CMK (cell line): ENCODE results near the gene FOXL3.

Experiments used
- DNase-seq: peaks from one replicate; pipeline ENCODE4 v3.0.0-alpha.2; 2010; ENCODE audit warnings: low read depth

The FOXL3 gene

DNA sequence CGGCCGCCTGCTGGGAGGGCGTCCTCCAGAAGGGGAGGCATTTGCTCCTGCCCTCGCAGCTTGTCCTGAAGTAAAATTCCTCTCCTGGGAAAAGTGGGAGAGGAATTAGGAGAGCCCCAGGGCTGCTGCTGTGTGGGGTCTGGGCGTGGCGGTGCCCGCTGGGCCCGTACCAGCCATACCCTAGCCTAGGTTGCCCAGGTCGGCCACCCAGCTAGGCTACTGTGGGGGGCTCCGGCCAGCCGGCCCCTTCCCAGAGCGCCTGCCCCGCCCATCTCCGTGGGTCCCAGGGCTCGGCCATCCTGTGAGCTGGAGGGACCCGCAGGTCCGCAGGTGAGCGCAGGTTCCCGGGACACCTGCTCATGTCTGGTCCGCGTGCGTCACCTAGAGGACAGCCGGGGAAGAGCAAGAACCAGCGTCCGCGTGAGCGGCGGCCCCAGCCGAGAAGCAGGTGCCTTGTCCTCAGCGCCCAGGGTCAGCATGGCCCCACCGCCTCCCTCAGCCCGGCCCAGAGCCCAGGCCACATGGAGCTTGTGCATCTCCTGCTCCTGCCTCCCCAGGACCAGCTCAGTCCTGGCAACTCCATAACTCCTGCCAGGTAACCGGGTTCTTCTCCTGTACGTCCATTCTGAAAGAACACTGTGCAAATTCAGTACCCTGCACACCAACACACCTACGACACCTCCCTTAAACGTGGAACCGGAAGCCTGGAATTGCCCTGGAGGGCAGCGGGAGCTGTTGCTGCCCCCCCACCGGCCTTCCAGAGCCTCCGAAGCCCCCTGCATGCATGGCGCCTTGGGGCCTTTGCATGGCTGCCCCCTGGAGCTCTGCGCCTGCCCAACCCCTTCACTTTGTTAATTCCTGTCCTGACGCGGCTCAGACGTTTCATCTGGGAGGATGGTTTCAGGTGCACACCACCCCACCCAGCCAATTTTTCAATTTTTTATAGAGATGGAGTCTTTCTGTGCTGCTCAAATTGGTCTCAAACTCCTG is 22.8 kb upstream of the FOXL3 start:
- no peak for DNase-seq

DNA sequence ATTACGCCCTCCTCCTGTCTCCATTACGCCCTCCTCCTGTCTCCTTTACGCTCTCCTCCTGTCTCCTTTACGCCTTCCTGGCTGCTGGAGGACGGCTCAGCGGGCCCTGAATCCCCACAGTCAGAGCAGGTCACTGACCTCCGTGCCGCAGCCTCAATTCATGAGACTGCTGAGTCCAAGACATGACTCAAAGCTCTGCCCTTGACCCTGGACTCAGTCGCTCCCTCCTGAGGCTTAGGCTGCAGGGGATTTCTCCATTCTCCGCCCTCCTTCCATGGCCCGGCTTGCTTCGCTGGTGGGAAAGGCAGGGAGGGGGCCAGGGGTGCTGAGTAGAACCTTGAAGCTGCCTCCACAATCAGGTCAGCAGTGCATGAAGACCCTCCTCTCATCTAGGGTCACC is 21.0 kb upstream of the FOXL3 start:
- no peak for DNase-seq

DNA sequence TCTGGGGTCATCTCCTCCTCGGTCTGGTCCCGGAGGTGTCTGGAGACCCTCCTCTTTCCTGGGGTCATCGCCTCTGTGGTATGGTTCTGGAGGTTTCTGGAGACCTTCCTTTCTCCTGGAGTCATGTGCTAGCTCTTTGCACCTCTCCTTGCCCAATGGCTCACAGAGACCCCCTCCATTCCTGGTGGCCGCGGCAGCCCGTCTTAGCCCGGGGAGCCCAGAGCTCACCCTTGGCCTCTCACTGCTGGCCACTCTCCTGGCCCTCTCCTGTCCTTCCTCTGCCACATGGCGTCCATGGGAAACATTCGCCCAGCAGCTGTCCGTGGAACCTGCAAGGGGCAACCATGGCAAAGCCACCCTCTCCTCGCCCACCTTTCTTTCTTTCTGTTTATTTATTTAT is 20.2 kb upstream of the FOXL3 start:
- no peak for DNase-seq

DNA sequence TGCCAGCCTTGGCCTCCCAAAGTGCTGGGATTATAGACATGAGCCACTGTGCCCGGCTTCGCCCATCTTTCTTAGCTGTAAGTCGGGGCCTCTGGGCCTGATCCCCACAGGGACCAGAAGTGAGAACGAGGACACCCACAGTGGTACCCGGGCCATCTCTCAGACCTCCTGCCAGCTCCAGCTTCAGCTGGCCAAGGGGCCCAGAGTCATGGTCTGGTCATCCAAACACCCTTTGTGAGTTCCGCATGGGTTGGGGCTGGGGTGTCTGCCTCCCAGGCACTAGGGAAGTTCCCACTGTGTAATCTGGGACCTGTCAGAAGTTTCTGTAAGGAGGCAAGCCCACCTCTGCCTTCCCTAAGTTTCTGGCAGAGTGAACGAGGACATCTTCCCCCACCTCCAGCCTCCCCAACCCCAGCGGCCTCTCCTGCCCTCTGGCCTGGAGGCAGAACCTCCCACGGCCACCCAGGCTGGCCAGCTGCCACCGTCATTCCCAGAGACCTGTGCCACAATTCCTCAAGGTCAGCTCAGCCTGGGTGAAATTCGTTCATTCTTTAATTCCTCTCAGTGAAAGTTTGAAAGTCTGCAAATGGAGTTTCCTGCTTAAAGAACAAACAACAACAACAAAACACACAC is 19.5 kb upstream of the FOXL3 start:
- DNase-seq: no peak

DNA sequence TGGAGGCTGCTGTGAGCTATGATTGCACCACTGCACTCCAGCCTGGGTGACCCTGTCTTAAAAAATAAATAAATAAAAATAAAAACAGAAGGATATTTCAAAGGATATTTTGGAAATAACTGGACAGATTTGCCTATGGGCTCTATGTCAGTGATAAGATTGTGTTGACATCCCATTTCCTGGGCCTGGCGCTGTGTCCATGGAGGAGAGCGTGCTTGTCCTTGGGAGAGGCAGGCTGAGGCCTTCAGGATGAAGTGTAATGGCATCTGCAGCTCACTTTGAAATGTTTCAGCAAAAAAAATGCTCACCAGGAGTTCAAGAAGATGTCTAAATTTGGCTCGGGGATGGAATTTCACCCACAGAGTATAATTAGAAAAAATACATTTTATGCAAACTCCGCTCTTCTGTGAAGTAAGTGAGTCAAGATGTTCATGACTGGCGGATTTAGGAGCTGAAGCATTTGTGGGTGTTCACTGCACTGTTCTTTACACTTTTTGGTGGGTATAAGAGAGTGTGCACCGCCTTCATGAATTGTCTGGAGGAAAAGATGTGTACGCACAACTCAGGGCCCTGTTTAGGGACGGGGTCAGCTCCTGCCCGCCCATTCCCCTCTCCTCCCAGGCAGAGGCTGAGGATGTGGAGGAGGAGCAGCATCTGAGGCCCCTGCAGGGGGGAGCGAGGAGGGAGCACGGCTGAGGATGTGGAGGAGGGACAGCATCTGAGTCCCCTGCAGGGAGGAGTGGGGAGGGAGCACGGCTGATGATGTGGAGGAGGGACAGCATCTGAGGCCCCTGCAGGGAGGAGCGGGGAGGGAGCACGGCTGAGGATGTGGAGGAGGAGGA is 18.5 kb upstream of the FOXL3 start:
- DNase-seq: no peak

DNA sequence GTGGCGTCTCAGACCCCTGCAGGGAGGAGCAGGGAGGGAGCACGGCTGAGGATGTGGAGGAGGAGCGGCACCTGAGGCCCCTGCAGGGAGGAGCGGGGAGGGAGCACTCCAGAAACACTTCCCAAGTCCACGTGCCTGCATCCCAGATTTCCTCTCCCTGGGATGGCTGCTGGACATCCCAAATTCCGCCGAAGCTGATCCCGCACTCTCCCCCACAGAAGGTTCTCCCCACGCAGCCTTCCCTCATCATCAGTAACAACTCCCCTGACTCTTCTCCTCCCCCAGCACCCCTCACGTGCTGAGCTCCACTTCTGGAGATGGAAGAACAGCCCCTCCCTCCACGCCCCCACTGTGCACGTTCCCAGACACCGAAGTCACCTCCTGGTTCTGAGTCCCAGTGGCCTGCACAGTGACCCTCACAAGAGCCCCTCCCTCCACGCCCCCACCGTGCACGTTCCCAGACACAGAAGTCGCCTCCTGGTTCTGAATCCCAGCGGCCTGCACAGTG is 17.8 kb upstream of the FOXL3 start:
- no peak for DNase-seq

DNA sequence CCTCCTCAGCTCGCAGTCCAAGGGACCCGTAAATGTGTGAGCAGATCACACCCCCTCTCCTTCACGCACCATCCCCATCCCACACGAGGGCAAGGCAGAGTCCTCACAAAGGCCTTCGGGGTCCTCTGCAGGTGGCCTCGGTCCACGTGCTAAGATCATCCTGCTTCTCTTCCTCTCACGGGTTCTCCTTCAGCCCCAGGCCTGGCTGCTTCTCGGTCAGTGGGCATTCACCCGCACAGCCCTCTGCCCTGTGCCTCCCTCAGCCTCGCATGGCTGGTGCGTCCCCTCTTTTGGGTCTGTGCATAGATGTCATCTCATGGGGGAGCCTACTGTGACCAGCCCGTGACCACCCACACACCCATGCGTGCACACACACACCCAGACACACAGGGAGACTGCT is 17.3 kb upstream of the FOXL3 start:
- no peak for DNase-seq

DNA sequence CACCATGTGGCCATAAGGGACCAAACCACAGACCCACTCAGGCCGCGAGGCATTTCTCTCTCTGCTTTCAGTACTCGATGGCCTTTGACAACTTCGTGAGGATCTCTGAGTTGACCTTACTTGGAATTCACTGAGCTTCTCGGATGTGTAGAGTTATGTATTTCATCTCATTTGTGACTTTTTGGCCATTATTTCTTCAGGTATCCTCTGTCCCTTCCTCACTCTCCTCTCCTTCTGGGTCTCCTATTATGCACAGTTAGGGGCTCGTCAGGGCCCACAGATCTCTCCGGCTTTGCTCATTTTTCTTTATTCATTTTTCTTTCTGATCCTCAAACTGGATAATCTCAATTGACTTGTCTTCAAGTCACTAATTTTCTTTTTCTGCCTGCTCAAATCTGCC is 16.6 kb upstream of the FOXL3 start:
- DNase-seq: no peak

DNA sequence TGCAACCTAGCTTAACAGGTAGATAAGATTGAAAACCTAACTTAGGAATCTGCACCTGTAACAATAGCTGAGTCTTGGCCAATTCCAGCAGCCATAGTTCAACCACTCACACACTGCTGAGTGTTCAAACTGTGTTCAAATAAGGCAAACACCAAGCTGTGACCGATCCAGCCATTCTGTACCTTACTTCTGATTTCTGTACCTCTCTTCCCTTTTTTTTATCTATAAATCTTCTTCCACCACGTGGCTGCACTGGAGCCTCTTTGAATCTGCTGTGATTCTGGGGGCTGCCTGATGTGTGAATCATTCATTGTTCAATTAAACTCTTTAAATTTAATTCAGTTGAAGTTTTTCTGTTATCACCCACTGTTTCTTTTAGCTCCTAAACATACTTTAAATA is 15.7 kb upstream of the FOXL3 start:
- no peak for DNase-seq

DNA sequence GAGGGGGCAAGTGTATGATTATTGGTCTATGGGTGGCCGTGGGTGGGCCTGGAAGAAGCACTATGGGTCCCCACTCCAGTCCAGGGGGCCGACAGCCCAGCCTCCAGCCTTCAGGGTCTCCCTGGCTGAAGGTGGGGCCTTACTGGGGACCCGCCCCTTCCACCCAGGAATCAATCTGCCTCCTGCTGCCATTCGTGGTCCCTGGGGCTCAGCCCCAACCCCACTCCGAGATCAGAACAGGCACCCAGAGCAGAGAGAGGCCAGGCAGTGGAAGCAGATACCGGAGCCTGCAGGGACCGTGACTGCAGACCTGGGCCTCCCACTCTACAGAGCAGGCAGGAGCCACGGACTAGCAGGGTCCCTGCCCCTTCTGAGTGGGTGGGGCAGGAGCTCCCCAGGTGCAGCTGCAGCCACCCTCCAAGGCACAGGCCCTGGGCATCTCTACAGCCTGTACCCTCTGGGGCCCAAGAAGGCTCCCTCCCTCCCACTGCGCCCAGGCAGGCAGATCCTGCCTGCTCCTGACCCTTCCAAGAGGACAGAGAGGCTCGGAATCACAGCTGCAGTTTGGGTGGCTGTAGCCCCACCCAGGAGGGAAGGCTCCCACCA is 13.6 kb upstream of the FOXL3 start:
- DNase-seq: no peak

DNA sequence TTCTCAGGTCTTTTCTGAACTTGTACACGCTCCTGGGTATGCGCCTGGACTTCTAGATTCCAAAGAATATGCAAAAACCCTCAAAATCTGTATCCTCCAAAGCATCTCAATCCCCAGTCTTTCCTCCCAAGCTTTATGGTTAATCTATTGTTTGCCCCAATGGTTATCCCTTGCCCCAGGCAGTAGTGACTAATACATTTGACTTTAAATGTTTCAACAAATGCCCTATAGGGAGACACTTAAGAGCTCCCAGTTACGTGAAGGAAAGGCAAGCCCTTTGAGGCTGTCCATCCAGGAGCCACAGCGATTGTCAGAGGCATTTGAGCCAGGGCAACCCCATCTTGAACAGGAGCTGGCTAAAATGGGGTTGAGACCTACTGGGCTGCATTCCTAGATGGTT is 12.7 kb upstream of the FOXL3 start:
- DNase-seq: no peak

DNA sequence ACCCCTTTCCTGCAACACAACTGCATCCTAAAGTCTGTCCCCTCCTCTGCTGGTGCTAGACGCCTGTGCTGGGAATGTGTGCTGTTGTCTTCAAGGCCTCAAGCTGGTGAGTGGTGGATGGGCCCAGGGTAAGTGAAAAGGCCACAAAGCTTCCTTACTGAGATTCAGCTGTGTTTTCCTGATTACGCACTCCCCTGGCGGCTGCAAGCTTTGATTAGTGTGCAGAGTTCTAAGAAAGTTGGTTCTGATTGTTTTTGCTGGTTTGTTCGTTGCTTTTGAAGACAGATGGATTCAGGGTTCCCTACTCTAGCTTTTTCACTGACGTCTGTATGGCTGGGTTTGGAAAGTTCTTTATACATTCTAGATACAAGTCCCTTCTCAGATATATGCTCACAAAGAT is 11.9 kb upstream of the FOXL3 start:
- DNase-seq: no peak

DNA sequence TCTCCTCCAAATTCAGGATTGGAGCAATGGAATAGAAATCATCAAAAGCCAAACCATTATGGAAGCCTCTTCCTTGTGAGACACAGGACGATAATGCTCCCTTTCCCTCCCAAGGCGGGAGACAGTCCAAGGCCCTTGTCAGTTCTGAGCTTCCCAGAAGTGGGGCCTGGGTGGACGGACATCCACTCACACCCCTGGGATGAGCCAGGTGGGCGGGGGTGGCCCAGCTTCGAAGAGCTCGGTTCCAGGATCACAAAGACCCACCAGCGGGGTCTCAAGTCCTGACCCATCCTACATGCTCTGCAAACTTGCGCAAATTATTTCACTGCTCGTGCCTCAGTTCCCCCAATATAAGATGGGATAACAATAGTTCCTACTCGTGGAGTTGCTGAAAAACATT is 10.1 kb upstream of the FOXL3 start:
- no peak for DNase-seq

DNA sequence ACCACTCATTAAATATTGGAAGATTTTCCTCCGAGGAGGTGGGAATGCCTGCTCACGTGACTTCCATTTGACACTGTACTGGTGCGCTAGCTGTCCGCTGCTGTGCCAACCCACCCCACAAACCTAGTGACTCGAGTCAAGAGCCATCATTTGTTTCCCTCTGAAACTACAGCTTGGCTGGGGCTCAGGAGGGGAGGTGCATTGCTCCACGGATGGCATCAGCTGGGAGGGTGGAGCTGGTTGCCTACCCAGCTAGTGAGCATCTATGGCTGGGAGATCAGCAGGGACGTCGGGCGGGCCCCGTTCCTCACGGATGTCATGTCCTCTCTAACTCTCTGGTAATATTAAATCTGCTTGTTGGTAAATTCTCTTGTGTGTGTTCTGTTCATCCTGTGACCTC is 9.5 kb upstream of the FOXL3 start:
- no peak for DNase-seq

DNA sequence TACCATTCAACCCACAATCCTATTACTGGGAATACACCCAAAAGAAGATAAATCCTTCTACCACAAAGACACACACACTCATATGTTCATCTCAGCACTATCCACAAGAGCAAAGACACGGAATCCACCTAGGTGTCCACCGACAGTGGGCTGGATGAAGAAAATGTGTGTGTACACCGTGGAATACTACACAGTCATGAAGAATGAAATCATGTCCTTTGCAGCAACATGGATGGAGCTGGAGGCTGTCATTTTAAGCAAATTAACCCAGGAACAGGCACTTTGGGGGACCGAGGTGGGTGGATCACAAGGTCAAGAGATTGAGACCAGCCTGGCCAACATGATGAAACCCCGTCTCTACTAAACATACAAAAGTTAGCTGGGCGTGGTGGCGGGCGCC is 8.3 kb upstream of the FOXL3 start:
- DNase-seq: no peak

DNA sequence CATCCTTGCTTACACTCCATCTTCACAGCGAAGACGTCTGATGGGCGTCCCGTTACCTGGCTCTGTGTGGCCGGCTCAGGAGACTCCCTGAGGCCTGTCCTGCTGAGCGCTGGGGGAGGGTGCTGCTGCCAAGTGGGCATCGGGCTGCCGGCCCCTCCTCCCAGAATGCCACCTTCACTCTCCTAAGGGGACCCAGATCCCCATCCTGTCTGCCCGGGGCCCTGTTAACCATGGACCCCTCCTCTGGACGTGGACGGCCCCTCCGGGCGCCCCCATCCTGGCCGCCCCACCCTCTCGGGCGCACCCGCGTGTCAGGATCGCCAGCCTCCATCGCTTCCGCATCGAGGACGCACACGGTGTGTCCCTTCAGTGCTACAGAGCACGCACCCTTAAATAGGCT is 7.3 kb upstream of the FOXL3 start:
- no peak for DNase-seq

DNA sequence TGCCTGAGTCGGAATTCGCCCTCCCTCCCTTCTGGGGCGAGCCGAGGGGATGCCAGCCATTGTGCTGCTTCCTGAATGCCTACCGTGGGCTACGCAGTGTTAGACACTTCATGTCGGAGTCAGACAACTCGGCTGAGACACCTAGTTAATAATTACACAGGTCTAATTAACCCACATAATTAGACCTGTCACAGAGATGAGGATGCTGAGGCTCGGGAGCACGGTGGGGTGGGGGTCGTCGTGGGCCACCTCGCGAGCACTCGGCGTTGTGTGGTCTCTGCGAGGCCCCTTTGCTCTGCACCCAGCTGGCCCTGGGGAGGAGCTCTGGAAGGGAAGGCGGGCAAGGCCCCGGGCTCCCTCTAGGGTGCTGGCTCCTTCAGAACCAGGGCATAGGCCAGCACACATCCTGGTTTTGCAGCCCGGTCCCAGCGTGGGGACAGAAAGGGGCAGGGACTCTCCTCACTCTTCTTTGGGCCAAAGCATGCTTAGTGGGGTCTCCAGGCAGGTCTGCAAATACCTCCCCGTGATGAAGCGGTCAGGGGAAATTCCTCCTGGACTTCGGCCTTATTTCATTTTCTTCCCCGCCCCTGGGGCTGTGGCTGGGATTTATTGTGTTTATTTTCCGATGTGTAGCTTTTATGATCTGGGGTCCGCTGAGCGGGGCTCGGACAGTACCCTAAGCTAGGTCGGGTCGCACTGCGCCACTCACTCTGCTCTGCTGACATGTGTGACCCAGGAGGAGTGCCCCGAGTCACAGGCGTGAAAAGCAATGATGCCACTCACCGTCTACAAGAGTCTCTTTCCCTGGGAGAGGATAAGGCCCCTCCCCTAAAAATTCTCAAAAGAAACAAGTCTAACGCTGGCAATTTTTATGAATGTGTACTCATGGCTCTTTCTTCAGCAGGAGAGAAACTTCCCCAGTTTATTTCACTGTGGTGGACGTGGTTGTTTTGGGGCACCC is 4.9 kb upstream of the FOXL3 start:
- no peak for DNase-seq

DNA sequence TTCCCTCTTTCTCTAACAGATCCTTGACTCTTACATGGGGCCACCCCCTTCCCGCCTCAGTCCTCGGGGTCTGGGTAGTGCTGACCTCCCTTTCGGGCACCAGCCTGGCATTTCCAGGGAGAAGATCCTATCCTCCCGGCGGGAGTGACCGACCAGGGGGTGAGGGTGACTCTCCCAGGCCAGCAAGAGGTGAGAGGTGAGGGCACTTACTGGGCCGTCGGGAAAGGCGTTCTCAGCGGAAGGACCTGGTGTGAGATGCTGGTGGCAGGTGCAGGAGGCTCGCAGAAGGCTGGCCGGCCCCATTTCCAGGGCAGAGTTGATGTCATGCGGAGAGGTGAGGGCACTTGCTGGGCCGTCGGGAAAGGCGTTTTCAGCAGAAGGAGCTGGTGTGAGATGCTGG is 4.2 kb upstream of the FOXL3 start:
- no peak for DNase-seq

DNA sequence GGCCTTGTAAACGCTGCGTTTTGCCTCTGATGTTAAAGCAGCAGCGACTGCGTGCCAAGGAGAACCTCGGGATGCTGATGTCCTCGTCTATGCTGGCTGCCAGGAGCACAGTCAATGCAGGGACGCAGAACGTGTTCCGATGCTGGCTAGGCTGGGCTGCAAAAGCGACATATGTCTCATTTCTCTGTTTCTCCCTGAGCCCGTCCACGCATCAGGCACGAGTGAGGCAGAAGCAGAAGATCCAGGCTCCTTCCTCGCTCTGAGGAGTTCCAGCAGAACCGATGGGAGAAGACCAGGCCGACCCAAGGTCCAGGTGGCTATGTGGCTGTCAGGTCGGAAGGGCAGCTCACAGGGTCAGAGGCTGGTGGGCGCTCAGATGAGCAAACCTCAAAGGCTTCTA is 3.7 kb upstream of the FOXL3 start:
- DNase-seq: no peak

DNA sequence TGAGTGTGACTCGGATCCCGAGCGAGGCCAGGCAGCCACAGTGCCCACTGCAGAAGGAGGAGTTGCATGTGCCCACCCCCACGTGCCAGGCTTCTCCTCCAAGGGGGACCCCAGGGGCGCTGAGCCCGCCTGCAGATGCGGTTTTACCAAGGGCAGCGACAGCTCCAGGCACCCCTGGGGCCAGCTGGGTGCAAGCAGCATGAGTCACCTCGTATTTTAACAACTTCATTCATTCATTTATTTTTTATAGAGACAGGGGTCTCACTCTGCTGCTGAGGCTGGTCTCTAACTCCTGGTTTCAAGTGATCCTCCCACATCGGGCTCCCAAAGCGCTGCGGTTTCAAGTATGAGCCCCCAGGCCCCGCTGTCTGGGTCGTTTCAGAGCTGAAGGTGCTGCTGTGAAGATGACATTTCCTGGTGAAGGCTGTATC is 1.3 kb upstream of the FOXL3 start:
- no peak for DNase-seq

DNA sequence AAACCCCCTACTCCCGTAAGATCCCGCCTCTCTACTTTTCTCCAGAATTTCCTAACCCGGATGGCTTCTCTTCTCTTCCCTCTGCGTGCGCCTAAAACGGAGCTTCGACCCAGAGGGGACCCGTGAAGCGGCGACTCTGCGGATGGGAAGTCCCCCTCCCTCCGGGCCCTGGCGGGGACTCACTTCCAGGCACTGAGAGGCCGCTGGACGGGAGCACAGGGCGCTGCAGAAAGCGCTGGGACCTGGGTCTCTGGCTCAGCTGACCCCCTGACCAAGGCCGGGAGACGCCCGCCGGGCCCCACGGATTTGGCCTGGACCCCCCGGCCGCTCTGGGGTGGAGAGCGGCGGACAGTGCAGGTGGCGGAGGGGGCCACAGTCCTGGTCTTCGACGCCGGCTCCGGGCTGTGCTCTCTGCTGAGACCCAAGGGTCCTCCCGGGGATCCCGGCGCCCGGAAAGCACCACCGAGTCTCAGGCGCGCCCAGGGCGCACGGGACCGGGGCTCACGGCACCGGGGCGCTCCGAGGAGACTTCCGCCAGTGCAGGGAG is 688 bp upstream of the FOXL3 start:
- DNase-seq: no peak
